K562 treated with DMSO at 1 percent for 24 hours (cell line): ENCODE results near the gene MALT1. TPM values are rescaled to one million over a fixed set of nuclear protein-coding genes. Genes with fewer than 3 reads are reported as not detected.

Experiments used
- total RNA-seq: library from RNA; unstranded; fragments of 300-600 nt; gene quantifications from 2 replicates; pipeline ENCODE4 v1.2.3, GENCODE V29; 2022; ENCODE audit warnings: low read depth; ENCODE audit not compliant: insufficient read depth

MALT1 gene, protein sequence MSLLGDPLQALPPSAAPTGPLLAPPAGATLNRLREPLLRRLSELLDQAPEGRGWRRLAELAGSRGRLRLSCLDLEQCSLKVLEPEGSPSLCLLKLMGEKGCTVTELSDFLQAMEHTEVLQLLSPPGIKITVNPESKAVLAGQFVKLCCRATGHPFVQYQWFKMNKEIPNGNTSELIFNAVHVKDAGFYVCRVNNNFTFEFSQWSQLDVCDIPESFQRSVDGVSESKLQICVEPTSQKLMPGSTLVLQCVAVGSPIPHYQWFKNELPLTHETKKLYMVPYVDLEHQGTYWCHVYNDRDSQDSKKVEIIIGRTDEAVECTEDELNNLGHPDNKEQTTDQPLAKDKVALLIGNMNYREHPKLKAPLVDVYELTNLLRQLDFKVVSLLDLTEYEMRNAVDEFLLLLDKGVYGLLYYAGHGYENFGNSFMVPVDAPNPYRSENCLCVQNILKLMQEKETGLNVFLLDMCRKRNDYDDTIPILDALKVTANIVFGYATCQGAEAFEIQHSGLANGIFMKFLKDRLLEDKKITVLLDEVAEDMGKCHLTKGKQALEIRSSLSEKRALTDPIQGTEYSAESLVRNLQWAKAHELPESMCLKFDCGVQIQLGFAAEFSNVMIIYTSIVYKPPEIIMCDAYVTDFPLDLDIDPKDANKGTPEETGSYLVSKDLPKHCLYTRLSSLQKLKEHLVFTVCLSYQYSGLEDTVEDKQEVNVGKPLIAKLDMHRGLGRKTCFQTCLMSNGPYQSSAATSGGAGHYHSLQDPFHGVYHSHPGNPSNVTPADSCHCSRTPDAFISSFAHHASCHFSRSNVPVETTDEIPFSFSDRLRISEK
- total RNA-seq = 0.86 and 0.95 TPM in 2 replicates

DNA sequence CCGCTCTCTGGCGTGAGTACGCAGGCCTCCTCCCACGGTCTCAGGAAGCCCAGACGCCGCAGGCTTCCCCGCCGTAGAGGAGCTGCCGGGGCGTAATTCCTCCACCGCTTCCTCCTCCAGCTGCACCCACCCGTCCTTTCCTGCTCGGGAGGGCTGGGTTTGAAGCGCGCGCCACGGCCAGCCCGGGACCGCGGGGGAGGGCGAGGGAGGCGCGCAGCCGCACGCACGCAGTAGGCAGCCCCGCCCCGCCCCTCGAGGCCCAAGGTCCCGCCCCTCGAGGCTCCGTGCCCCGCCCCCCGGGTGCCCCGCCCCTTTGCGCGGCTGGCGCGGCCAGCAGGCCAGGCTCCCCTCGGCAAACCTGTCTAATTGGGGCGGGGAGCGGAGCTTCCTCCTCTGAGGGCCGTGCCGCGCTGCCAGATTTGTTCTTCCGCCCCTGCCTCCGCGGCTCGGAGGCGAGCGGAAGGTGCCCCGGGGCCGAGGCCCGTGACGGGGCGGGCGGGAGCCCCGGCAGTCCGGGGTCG is at the start of gene MALT1:
Gene MALT1, plus strand, starts transcription at position 355 of the 521 bp plus-strand sequence. CDS start 179 bp downstream, outside the sequence.

Other genes starting within 250 kb of the MALT1 start
- 0.10 and 0.22 TPM in 2 replicates for gene ALPK2, start 42.4 kb upstream of the MALT1 start, total RNA-seq
- gene ZNF532, start 193.4 kb downstream of the MALT1 start, total RNA-seq = not detected in 2 replicates